GM12878 (cell line): ENCODE measurements around the gene JAGN1. TPM values are rescaled to one million over a fixed set of nuclear protein-coding genes. Genes with fewer than 3 reads are reported as not detected.
A peak's percentile ranks its signal among the peaks of the same experiment; 100 is the strongest.

Experiments
- ATAC-seq: fragments of 200-7000 bp; cut with Tn5 transposase; 3 replicates; pipeline ENCODE4 v1.9.1; 2020; ENCODE audit warnings: mild to moderate bottlenecking, moderate library complexity
- Bru-seq: library from RNA; stranded (reverse); fragments of 400-500 nt; gene quantifications from one replicate; lab custom pipeline; 2021; lab: Mats Ljungman, UMichigan
- BruChase-seq, 2 experiments: library from RNA; stranded (reverse); fragments of 400-500 nt; gene quantifications; one replicate each; lab custom pipeline; 2021; lab: Mats Ljungman, UMichigan
- BruUV-seq: library from RNA; stranded (reverse); fragments of 400-500 nt; replicated peaks from 2 replicates; lab custom pipeline; 2021; lab: Mats Ljungman, UMichigan
- CTCF ChIA-PET: fragments of 300-600 bp; sonication (Branson Sonifier 250); formaldehyde crosslinking; extraction: SDS; loops from one replicate; lab custom pipeline; 2021; ENCODE audit warnings: inconsistent platforms; lab: Yijun Ruan, JAX
- POLR2A ChIA-PET: fragments of 350-600 bp; formaldehyde crosslinking; extraction: SDS; loops from one replicate; lab custom pipeline; 2021; ENCODE audit warnings: inconsistent platforms; lab: Charles Lee
- RAD21 ChIA-PET: fragments of 300-600 bp; sonication (Branson Sonifier 250); formaldehyde crosslinking; loops from one replicate; lab custom pipeline; 2023; ENCODE audit warnings: antibody characterized with exemption; ENCODE audit not compliant: unreplicated experiment; lab: Charles Lee
- SMC1A ChIA-PET: fragments of 300-600 bp; sonication (Branson Sonifier 250); formaldehyde crosslinking; loops from one replicate; lab custom pipeline; 2023; ENCODE audit not compliant: unreplicated experiment, uncharacterized antibody; lab: Charles Lee
- DNase-seq: peaks from one replicate; pipeline ENCODE4 v3.0.0-alpha.2; 2011; ENCODE audit warnings: low read depth, low spot score
- FAIRE-seq: peaks from 3 replicates; lab custom pipeline; 2011; peaks lifted over from hg19 to GRCh38; lab: Jason Lieb, UNC
- H2AFZ ChIP-seq: 2 replicates; pipeline ENCODE4 v1.6.0; 2011; ENCODE audit warnings: low read depth, low read length, control low read depth; ENCODE audit not compliant: control insufficient read depth
- H3K27ac ChIP-seq: 2 replicates; pipeline ENCODE4 v1.5.1; 2011; ENCODE audit warnings: control low read depth; ENCODE audit not compliant: control insufficient read depth, insufficient read depth
- H3K27me3 ChIP-seq, 2 experiments: replicated peaks in 1 of 2; 2 replicates each; pipeline versions ENCODE4 v1.6.0 to v1.6.1; 2011; ENCODE audit warnings: low read length in 1 of 2; ENCODE audit not compliant: control insufficient read depth in 2 of 2, insufficient read depth in 2 of 2
- H3K36me3 ChIP-seq, 2 experiments: 2 replicates each; pipeline ENCODE4 v1.5.1; 2011; ENCODE audit warnings: low read length in 1 of 2; ENCODE audit not compliant: control insufficient read depth in 2 of 2, insufficient read depth in 2 of 2
- H3K4me1 ChIP-seq: 2 replicates; pipeline ENCODE4 v1.6.1; 2011; ENCODE audit warnings: mild to moderate bottlenecking, low read length, moderate library complexity, mixed read lengths; ENCODE audit not compliant: control insufficient read depth, insufficient read depth
- H3K4me2 ChIP-seq: 2 replicates; pipeline ENCODE4 v1.6.0; 2011; ENCODE audit warnings: control low read depth; ENCODE audit not compliant: control insufficient read depth, insufficient read depth
- H3K4me3 ChIP-seq: fragments of 200-600 bp; sonication (generic); 2 replicates; pipeline ENCODE4 v1.5.1; 2016
- H3K79me2 ChIP-seq: 2 replicates; pipeline ENCODE4 v1.6.0; 2011; ENCODE audit warnings: low read length; ENCODE audit not compliant: control insufficient read depth, insufficient read depth
- H3K9ac ChIP-seq: 2 replicates; pipeline ENCODE4 v1.8.0; 2011; ENCODE audit warnings: low read length, control low read depth, mixed read lengths; ENCODE audit not compliant: control insufficient read depth, insufficient read depth
- H3K9me3 ChIP-seq: replicated peaks from 3 replicates; pipeline ENCODE4 v1.5.1; 2011; ENCODE audit warnings: mild to moderate bottlenecking, low read length; ENCODE audit not compliant: control insufficient read depth, insufficient read depth
- H4K20me1 ChIP-seq: 2 replicates; pipeline ENCODE4 v1.6.0; 2011; ENCODE audit not compliant: control insufficient read depth, insufficient read depth
- ASH2L ChIP-seq: fragments of 300-600, 200-600 bp; sonication (generic); IDR thresholded peaks from 2 replicates; pipeline ENCODE4 v1.6.1; 2017; ENCODE audit warnings: low read depth, mild to moderate bottlenecking, borderline replicate concordance
- MXI1 ChIP-seq: fragments of 150-350 bp; IDR thresholded peaks from 2 replicates; pipeline ENCODE4 v1.6.1; 2011; ENCODE audit warnings: low read depth, mild to moderate bottlenecking, inconsistent platforms, low read length, improper control_type of control experiment
- PAX5 ChIP-seq: IDR thresholded peaks from 2 replicates; pipeline ENCODE4 v1.6.1; 2011; ENCODE audit warnings: low read depth, low read length, borderline replicate concordance
- PAX8 ChIP-seq: fragments of 450-650 bp; IDR thresholded peaks from 2 replicates; pipeline ENCODE4 v1.6.1; 2017; ENCODE audit warnings: mild to moderate bottlenecking, moderate library complexity
- PML ChIP-seq: IDR thresholded peaks from 2 replicates; pipeline ENCODE4 v1.6.1; 2012; ENCODE audit warnings: low read length, inconsistent platforms
- SIX5 ChIP-seq: IDR thresholded peaks from 2 replicates; pipeline ENCODE4 v1.6.1; 2011; ENCODE audit warnings: mild to moderate bottlenecking, low read depth, low read length, moderate library complexity; ENCODE audit not compliant: severe bottlenecking
- STAT3 ChIP-seq: IDR thresholded peaks from 2 replicates; pipeline ENCODE4 v1.6.1; 2011; ENCODE audit warnings: low read depth, low read length, improper control_type of control experiment
- ZNF24 ChIP-seq: fragments of 450-650 bp; IDR thresholded peaks from 2 replicates; pipeline ENCODE4 v1.6.1; 2017; ENCODE audit warnings: antibody characterized with exemption, mild to moderate bottlenecking
- WGBS: methylation state at CpG from one replicate; pipeline ENCODE4 v1.1.6; 2016; ENCODE audit warnings: low lambda C conversion rate; ENCODE audit not compliant: insufficient replicate concordance, insufficient coverage; ENCODE audit errors: missing lambda C conversion rate; 5-methylcytosine and 5-hydroxymethylcytosine counted together
- in situ Hi-C: fragments of 300-500 bp; cut with MboI; formaldehyde crosslinking; loops from 9 replicates; pipeline ENCODE4 v1.14.3; 2018; ENCODE audit warnings: mixed read lengths
- intact Hi-C: fragments of 100-400 bp; cut with micrococcal nuclease; formaldehyde crosslinking; loops from one replicate; pipeline ENCODE4 v1.14.2; 2022; ENCODE audit not compliant: unreplicated experiment
- long read RNA-seq, 2 experiments: library from polyadenylated mRNA; unstranded; transcript quantifications; one replicate each; pipeline ENCODE4 v2.0.0, GENCODE V29; 2019 to 2020
- polyA minus RNA-seq, 3 experiments: library from RNA; depleted of rRNA, polyadenylated mRNA; stranded (reverse); fragments of >200 nt; gene quantifications; 2 replicates each; pipeline ENCODE4 v1.2.3, GENCODE V29; 2011
- polyA plus RNA-seq, 11 experiments: library from polyadenylated mRNA; depleted of rRNA in 4 of 11; unstranded in 6 of 11; stranded (reverse) in 5 of 11; fragments of >200 nt; fragmentation: Nextera tagmentation in 4 of 11; fragmentation: Illumina TruSeq in 1 of 11; extraction: Ambion mirVana in 4 of 11; extraction: Trizol in 1 of 11; gene quantifications; 1 replicate in 1 of 11; 2 replicates in 10 of 11; pipeline versions ENCODE4 v1.2.1 to v1.2.3, GENCODE V29; 2011 to 2016; ENCODE audit warnings: inconsistent platforms in 2 of 11, missing spikeins in 2 of 11, low read depth in 1 of 11
- total RNA-seq, 4 experiments: library from RNA; depleted of rRNA in 3 of 4; stranded (reverse); fragments of >200 nt in 3 of 4; fragmentation: Illumina TruSeq in 1 of 4; extraction: Trizol in 1 of 4; gene quantifications; 2 replicates each; pipeline versions ENCODE4 v1.2.1 to v1.2.3, GENCODE V29; 2013 to 2021
- TF ChIP-seq, protein P1 (sequence below): fragments of 450-650 bp; IDR thresholded peaks from 2 replicates; pipeline ENCODE4 v1.6.1; 2018; ENCODE audit warnings: borderline replicate concordance, mild to moderate bottlenecking; ENCODE audit not compliant: partially characterized antibody
- TF ChIP-seq, protein P2 (sequence below): fragments of 450-650 bp; IDR thresholded peaks from 2 replicates; pipeline ENCODE4 v1.6.1; 2017; ENCODE audit warnings: mild to moderate bottlenecking, moderate library complexity

JAGN1 gene
- total RNA-seq (2013; cell fraction: nucleolus; rRNA removed), result 19.1 and 20.9 TPM in 2 replicates
- total RNA-seq (2014; rRNA removed), result 35.2 and 36.9 TPM in 2 replicates
- 23.3 and 23.4 TPM in 2 replicates for total RNA-seq (2014; rRNA removed; fragmentation: Illumina TruSeq; extraction: Trizol)
- 35.5 and 35.6 TPM in 2 replicates for total RNA-seq (2021)
- 39.3 TPM for polyA plus RNA-seq (2011; ENCODE audit: low read depth)
- 29.5 and 40.7 TPM in 2 replicates for polyA plus RNA-seq (2011; rRNA removed)
- polyA plus RNA-seq (2011; cell fraction: cytosol; rRNA removed), result 43.5 and 46.7 TPM in 2 replicates
- 17.3 and 19.7 TPM in 2 replicates for polyA plus RNA-seq (2011; cell fraction: nucleus; rRNA removed)
- polyA plus RNA-seq (2012), result 40.5 and 45.4 TPM in 2 replicates
- polyA plus RNA-seq (2014; fragmentation: Illumina TruSeq; extraction: Trizol), result 34.1 and 38.8 TPM in 2 replicates
- polyA plus RNA-seq (2014; fragmentation: Nextera tagmentation; extraction: Ambion mirVana), result 10 to 100 TPM; 26.2 to 28.6 TPM
- polyA plus RNA-seq (2014; rRNA removed), result 37.3 and 38.1 TPM in 2 replicates
- 10 to 100 TPM; 53.6 to 56.0 TPM for polyA plus RNA-seq (2016; fragmentation: Nextera tagmentation; extraction: Ambion mirVana)
- 44.5 and 53.7 TPM in 2 replicates for polyA minus RNA-seq (2011; rRNA and poly(A)+ RNA removed)
- 14.7 TPM in 2 replicates for polyA minus RNA-seq (2011; cell fraction: cytosol; rRNA and poly(A)+ RNA removed)
- 13.5 and 17.0 TPM in 2 replicates for polyA minus RNA-seq (2011; cell fraction: nucleus; rRNA and poly(A)+ RNA removed)
- percentile 92 among the genes with signal in this experiment for Bru-seq, nascent RNA
- BruChase-seq, experiment 1, labeled RNA remaining after a 6-hour chase, result percentile 74 among the genes with signal in this experiment
- BruChase-seq, experiment 2, labeled RNA remaining after a 2-hour chase, result percentile 82 among the genes with signal in this experiment
- long read RNA-seq, experiment 1, transcript JAGN1-201 (2 exons, 1,675 nt), result major isoform, 26 of 27 reads
- long read RNA-seq, experiment 1, partial matches to known transcripts, result 0 of 27 reads
- long read RNA-seq, experiment 1, other reads (novel, unspliced or antisense), result 0 of 27 reads
- long read RNA-seq, experiment 2, transcript JAGN1-201 (2 exons, 1,675 nt), result major isoform, 140 of 143 reads
- long read RNA-seq, experiment 2, partial matches to known transcripts, result 0 of 143 reads
- long read RNA-seq, experiment 2, other reads (novel, unspliced or antisense), result 2 of 143 reads

DNA sequence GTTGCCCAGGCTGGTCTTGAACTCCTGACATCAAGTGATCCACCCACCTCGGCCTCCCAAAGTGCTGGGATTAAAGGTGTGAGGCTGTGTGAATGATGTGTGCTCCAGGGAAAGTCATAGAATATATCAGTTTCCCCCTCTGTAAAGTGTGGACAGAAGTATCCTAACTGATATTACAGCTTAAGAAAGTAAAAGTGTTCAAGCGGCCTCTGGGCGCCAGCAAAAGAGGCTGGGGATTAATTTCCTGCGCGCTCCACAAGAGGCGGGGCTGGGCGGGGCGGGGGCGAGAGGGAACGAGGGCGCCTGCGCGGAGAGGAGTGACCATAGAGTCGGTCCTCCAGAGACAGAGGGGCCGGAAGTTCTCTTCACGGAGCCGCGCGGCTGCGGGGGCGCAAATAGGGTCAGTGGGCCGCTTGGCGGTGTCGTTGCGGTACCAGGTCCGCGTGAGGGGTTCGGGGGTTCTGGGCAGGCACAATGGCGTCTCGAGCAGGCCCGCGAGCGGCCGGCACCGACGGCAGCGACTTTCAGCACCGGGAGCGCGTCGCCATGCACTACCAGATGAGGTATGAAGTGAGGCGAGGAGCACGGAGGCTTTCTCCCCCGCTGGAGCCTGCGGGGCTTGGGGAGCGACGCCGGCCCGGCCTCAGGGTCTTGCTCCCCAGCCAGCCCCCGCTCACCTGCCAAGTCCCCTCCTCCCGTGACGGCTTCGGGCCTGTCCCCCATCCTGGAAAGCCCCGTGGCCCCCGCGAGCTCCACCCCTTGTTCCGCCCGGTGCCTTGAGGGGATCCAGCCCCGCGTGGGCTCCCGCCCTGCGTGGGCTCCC lies at the start of gene JAGN1:
Gene JAGN1 (plus strand): TSS at position 362 of the 823 bp plus-strand sequence. CDS start 113 bp downstream, at position 475.
- in situ Hi-C loops, result no loop called here
- DNase-seq (peak; percentile 62), ATAC-seq (peak; percentile 90), FAIRE-seq (peak; percentile 76)
- Histone ChIP-seq H3K27ac (peak within 1 kb of the TSS; percentile 98), H3K4me3 (peak within 1 kb of the TSS; percentile 80), H3K79me2 (peaks cover 34% of the 10 kb centered on the region), H3K27me3 (no peaks in the 10 kb centered on the region), H3K9ac (peak within 1 kb of the TSS; percentile 99), H2AFZ (peak within 1 kb of the TSS; percentile 93), H3K9me3 (no peaks in the 10 kb centered on the region; the same call in 2 of the 3 replicates), H4K20me1 (no peaks in the 10 kb centered on the region), H3K4me1 (no peaks in the 10 kb centered on the region), H3K4me2 (peak within 1 kb of the TSS; percentile 69), H3K36me3 (peaks cover 2 to 12% of the 10 kb centered on the region in 2 experiments)
- RAD21 ChIA-PET, result interaction anchor here (0.7 to 2.0 kb wide), 6 partner anchors 10 to 265 kb away, joined by 3 to 17 read pairs (median 4); partner anchors contain the start of genes CIDEC, CRELD1 and EMC3
- CTCF ChIA-PET, result interaction anchor here (0.5 to 3.1 kb wide), 4 partner anchors 11 to 288 kb away, joined by 5 to 28 read pairs (median 7); partner anchors contain the start of genes CIDEC and CRELD1
- BruUV-seq, result TSS peak; percentile 80
- intact Hi-C loops, result loop anchor here (2.0 kb wide), 1 partner anchor 42 kb away; the partner anchor contains the start of gene CRELD1
- POLR2A ChIA-PET, result interaction anchor here (0.6 to 3.4 kb wide), 15 partner anchors 11 to 496 kb away, joined by 3 to 35 read pairs (median 4); partner anchors contain the start of genes ARPC4, CIDEC, CRELD1 and EMC3
- SMC1A ChIA-PET, result interaction anchor here (0.8 to 2.1 kb wide), 10 partner anchors 10 to 98 kb away, joined by 3 to 13 read pairs (median 4); partner anchors contain the start of genes ARPC4, CIDEC, CRELD1 and IL17RE
- under 1% methylated on average over 54 of the region's 62 CpGs for WGBS
- TF ChIP-seq SIX5 (peak; percentile 32), MXI1 (peak; percentile 56; the same call in 1 of the 2 replicates), STAT3 (no peak), ZNF24 (0 out of 2 replicates have a peak, but pooled peaks have one; percentile 3), ASH2L (no peak), PAX8 (no peak), PAX5 (0 out of 2 replicates have a peak, but pooled peaks have one; percentile 37), PML (peak; percentile 97)
- TF ChIP-seq, protein P1, sequence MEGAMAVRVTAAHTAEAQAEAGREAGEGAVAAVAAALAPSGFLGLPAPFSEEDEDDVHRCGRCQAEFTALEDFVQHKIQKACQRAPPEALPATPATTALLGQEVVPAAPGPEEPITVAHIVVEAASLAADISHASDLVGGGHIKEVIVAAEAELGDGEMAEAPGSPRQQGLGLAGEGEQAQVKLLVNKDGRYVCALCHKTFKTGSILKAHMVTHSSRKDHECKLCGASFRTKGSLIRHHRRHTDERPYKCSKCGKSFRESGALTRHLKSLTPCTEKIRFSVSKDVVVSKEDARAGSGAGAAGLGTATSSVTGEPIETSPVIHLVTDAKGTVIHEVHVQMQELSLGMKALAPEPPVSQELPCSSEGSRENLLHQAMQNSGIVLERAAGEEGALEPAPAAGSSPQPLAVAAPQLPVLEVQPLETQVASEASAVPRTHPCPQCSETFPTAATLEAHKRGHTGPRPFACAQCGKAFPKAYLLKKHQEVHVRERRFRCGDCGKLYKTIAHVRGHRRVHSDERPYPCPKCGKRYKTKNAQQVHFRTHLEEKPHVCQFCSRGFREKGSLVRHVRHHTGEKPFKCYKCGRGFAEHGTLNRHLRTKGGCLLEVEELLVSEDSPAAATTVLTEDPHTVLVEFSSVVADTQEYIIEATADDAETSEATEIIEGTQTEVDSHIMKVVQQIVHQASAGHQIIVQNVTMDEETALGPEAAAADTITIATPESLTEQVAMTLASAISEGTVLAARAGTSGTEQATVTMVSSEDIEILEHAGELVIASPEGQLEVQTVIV, result peak; percentile 61
- TF ChIP-seq, protein P2, sequence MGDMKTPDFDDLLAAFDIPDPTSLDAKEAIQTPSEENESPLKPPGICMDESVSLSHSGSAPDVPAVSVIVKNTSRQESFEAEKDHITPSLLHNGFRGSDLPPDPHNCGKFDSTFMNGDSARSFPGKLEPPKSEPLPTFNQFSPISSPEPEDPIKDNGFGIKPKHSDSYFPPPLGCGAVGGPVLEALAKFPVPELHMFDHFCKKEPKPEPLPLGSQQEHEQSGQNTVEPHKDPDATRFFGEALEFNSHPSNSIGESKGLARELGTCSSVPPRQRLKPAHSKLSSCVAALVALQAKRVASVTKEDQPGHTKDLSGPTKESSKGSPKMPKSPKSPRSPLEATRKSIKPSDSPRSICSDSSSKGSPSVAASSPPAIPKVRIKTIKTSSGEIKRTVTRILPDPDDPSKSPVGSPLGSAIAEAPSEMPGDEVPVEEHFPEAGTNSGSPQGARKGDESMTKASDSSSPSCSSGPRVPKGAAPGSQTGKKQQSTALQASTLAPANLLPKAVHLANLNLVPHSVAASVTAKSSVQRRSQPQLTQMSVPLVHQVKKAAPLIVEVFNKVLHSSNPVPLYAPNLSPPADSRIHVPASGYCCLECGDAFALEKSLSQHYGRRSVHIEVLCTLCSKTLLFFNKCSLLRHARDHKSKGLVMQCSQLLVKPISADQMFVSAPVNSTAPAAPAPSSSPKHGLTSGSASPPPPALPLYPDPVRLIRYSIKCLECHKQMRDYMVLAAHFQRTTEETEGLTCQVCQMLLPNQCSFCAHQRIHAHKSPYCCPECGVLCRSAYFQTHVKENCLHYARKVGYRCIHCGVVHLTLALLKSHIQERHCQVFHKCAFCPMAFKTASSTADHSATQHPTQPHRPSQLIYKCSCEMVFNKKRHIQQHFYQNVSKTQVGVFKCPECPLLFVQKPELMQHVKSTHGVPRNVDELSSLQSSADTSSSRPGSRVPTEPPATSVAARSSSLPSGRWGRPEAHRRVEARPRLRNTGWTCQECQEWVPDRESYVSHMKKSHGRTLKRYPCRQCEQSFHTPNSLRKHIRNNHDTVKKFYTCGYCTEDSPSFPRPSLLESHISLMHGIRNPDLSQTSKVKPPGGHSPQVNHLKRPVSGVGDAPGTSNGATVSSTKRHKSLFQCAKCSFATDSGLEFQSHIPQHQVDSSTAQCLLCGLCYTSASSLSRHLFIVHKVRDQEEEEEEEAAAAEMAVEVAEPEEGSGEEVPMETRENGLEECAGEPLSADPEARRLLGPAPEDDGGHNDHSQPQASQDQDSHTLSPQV, result no peak; the same call in 1 of the 2 replicates
